ENCODE measurements around the gene RNF121.

RNF121 gene

DNA sequence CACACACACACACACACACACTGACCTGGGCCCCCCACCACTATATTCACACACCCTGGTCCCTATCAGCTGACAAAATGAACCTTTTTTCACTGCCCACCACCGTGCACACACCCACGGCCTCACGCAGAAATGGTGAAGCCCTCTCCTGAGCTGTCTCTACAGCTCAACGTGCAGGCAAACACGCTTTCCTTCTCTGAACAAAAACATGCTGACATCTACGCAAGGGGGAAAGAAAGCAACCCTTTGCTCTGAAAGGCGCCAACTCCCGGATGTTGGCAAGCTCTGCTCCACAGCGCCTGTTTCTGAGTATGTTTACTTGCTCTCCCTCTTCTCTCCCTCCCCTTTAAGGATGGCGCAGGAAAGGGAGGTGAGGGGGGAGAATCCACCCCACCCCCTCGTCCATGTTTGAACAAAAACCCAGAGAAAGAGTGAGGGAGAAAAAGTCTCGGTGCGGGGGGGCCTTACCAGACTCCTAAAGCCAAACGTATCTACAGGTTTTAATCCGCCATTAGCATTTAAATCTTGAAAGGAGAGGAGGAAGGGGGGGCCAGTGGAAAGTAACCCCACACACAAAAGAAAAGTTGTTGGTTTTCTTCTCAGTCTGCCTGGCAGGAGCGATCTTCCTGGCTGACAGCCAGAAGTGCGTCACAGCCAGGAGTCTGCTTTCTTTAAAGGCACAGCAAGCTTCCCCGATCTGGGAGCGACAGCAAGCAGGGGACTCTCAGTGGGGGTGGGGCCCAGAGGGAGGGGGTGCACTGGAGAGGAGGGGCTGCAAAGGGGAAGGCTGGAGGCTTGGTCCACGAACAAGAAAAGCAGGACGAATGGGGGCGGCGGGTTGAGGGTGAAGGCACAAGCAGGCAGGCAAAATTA, 111.9 kb downstream of the RNF121 start:
- DNase-seq = peak; percentile 76

DNA sequence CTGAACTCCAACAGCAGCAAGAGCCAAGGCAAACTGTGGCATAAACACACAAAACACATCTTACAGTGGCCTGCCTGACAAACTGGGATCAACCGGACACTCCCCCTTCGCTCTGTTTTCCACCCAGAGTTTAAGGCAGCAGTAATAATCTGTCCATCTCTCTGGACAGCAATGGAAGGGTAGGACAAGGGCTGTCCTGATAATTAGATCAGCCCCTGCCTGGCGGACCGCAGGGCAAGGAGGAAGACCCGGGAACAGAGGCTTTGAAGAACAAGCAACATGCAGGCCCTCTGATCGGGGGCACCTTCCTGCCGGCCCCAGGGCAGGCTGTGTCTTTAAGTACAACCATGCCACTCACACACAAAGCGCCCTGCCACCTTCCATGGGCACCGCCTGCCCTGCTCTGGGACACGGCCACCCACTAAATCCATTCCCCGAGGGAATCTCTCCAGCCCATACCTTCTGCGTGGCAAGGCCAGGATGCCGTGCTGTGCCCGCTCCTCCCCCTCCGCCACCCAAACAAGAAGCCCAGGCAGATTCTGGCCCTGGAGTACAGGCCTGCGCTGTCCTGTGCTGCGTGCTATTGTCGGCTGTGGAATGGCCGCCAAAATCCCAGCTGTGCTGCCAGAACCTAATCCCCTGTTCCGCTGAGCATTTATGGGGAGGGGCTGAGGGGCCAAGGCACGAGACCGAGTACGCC, 112.7 kb downstream of the RNF121 start:
- no peak for DNase-seq

DNA sequence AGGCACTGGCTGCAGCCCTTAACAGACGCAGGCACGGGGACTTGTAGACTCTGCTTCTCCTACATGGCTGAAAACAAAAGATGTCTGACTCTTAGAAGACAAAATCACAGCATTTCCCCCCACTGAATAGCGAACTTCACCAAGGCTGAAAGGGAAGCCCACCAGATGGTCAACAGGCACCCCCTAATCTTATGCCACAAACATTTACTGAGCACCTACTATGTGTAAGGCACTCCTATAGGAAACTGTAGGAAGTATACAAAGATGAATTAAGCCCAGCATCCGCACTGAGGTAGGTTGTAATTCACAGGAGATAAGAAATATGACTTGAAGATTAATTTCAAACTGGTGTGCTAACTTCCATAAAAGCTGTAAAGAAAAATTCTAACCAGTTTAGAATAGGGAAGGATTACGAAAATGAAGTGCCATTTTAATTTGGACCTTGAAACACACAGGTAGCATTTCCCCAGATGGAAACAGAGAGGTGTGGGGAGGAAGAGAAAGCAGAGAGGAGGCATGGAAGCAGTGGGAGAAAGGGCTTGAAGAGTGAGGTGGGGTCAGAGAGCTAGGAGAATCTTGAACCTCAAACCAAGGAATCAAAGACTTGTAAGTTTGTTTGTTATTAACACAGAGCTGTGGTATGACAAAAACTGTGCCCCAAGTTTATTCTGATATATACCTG, 113.4 kb downstream of the RNF121 start:
- DNase-seq = no peak

DNA sequence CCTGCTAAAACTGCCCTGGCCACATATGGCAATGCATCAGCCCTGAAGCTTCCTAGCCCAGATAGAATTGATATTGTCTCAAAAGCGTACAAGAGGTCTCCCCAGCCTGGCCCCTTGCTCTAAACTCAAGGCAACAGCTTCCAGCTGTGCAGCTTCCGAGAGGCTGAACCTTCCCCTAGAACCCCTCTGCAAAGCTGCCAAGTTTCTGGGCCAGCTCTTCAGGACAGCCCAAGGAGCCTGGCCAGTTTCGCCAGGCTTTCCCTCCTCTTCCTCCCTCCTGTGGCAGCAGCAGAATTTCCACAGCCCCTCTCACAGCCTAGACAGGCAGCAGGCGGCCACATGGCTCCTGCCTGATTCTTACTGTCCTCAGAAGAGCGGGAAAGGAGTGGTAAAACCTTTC, 117.0 kb downstream of the RNF121 start:
- no peak for DNase-seq
